ENCODE measurements around the gene HMGCLL1. TPM values are rescaled to one million over a fixed set of nuclear protein-coding genes. Genes with fewer than 3 reads are reported as not detected.

HMGCLL1 gene
- total and polyA plus RNA-seq, 8 donors, result 0.69 to 8.1 (median 1.1) TPM

DNA sequence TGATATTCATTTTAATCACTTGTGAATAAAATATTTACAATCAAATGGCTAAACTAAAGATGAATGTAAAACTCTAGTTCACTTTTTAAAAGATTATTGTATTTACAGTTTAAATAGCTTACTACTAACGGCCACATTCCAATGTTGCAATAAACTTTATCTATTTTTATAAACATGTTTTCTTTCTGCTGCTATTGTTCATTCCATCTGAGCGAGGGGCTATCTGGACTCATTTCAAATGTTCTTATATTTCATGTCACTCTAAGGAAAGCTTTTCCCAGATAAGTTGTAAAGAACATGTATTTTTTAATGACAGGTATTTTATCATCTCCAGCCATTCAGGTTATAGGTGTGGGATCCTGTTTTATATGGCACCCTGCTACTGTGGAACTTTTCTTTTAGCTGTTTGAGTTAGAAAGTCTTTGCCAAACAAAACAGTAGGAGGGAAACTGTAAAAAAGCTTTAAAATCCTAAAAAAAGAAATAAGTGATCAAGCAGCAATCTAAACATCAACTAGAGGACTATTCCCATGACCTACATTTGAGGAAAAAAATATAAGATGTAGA, 42.5 kb downstream of the HMGCLL1 start:
- Histone ChIP-seq H3K27ac (no peak overlapping the region), H3K27me3 (no peaks in the 10 kb centered on the region), H3K9me3 (no peaks in the 10 kb centered on the region), H3K4me1 (no peaks in the 10 kb centered on the region), H3K36me3 (no peaks in the 10 kb centered on the region), H3K4me3 (no peak overlapping the region)
- FAIRE-seq (no peak), DNase-seq (no peak), ATAC-seq (no peak)
- intact Hi-C loops (cut with DNase I), result no loop called here
- TF ChIP-seq, protein P1, sequence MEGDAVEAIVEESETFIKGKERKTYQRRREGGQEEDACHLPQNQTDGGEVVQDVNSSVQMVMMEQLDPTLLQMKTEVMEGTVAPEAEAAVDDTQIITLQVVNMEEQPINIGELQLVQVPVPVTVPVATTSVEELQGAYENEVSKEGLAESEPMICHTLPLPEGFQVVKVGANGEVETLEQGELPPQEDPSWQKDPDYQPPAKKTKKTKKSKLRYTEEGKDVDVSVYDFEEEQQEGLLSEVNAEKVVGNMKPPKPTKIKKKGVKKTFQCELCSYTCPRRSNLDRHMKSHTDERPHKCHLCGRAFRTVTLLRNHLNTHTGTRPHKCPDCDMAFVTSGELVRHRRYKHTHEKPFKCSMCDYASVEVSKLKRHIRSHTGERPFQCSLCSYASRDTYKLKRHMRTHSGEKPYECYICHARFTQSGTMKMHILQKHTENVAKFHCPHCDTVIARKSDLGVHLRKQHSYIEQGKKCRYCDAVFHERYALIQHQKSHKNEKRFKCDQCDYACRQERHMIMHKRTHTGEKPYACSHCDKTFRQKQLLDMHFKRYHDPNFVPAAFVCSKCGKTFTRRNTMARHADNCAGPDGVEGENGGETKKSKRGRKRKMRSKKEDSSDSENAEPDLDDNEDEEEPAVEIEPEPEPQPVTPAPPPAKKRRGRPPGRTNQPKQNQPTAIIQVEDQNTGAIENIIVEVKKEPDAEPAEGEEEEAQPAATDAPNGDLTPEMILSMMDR (IDR thresholded peaks at IDR 0.05), result no peak
- 25 to 36% methylated on average over 2 of the region's 2 CpGs for WGBS, 2 donors

DNA sequence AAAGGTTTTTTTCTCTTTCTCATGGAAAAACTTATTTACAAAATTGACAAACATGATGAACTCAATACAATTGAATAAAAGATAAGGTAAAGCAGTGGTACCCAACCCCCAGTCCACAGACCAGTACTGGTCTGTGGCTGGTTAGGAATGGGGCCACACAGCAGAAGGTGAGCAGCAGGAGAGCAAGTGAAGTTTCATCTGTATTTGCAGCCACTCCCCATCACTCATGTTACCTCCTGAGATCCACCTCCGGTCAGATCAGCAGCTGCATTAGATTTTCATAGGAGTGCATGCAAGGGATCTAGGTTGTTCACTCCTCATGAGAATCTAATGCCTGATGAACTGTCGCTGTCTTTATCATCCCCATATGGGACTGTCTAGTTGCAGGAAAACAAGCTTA, 47.5 kb downstream of the HMGCLL1 start:
- FAIRE-seq, result no peak
- H3K27me3 ChIP-seq, result peaks cover 0 to 5% (median 0%) of the 10 kb centered on the region in 4 donors
- no peaks in the 10 kb centered on the region for H3K4me1 ChIP-seq
- H3K27ac ChIP-seq, result no peak overlapping the region
- no peak overlapping the region for H3K4me3 ChIP-seq
- DNase-seq, result no peak
- H3K9me3 ChIP-seq, result no peaks in the 10 kb centered on the region
- H3K36me3 ChIP-seq, result no peaks in the 10 kb centered on the region
- no peak for ATAC-seq
- TF ChIP-seq, protein P1 (IDR thresholded peaks at IDR 0.05), result no peak
- 72 to 77% methylated on average over 2 of the region's 2 CpGs for WGBS, 2 donors
- intact Hi-C loops (cut with DNase I), result no loop called here

DNA sequence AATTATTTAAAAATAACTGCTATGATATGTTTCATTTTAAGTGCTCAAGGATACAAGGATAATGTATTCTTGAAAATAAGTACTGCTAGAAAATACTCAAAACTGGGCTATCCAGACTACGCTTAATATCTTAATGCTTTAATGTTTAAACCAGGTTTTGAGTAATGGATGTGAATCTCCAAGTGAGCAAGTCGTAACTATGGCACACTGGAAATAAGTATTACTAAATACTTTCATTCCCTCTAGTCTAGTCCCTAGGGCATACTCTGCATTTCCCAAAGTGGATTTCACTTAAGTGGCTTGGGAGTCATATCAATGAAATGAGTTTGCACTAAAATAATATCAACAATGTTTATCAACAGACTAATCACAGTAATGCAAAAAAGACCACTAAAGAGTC, 48.1 kb downstream of the HMGCLL1 start:
- Histone ChIP-seq H3K9me3 (no peaks in the 10 kb centered on the region), H3K4me1 (no peaks in the 10 kb centered on the region), H3K36me3 (no peaks in the 10 kb centered on the region), H3K27ac (no peak overlapping the region), H3K4me3 (no peak overlapping the region), H3K27me3 (peaks cover 0 to 5% (median 0%) of the 10 kb centered on the region in 4 donors)
- no peak for FAIRE-seq
- intact Hi-C loops (cut with DNase I), result no loop called here
- no peak for ATAC-seq
- WGBS, 2 donors, result 74 to 93% methylated on average over 2 of the region's 2 CpGs
- TF ChIP-seq, protein P1 (IDR thresholded peaks at IDR 0.05), result no peak
- DNase-seq, result no peak

DNA sequence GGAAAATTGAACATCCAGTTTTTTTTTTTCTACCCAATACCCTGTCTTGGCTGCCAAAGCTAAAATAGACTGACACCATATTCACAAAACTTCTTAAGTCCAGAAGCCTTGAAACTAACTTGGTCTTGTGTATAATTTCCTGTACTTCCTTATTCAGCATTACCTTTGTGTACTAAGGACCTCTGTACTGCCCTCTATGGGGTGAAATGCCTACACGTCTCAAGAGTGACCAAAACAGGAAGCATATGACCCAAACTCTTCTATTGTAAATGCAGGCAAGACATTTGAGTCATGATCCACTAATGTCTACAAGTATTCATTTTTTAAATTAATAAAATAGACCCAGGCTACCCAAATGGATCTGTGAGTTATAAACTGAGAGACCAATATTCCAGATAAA, 50.4 kb downstream of the HMGCLL1 start:
- WGBS, 2 donors, result 30 to 38% methylated on average over 1 of the region's 1 CpG
- no peaks in the 10 kb centered on the region for H3K9me3 ChIP-seq
- FAIRE-seq (no peak), ATAC-seq (peak; percentile 55 to 96 (median 72)), DNase-seq (peak in 3 of 6 donors; percentile 3 to 24 (median 19))
- no peaks in the 10 kb centered on the region for H3K4me1 ChIP-seq
- TF ChIP-seq, protein P1 (IDR thresholded peaks at IDR 0.05), result peak in 1 of 4 donors; percentile 17
- H3K27me3 ChIP-seq, result peaks cover 0 to 5% (median 0%) of the 10 kb centered on the region in 4 donors
- intact Hi-C loops (cut with DNase I), result no loop called here
- H3K4me3 ChIP-seq, result no peak overlapping the region
- H3K36me3 ChIP-seq, result no peaks in the 10 kb centered on the region
- H3K27ac ChIP-seq, result no peak overlapping the region

DNA sequence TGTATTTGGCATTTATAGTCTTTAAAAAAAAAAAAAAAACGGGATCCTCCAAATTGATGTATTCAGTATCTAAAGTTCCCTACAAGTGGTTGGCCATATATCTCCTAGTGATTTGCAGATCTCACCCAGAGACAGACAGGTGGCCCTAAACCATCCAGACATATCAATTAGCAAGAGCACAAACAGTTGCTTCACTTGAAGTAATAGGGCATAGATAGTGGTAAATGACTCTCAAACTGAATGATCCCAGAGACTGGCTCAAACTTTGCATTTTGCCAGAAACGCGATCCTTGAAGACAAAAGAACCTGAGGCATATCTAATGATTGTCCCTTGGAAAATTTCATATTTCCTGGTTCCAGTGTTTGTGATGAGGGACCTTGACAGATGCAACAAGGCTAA, 54.6 kb downstream of the HMGCLL1 start:
- TF ChIP-seq, protein P1 (IDR thresholded peaks at IDR 0.05), result no peak
- H3K4me3 ChIP-seq, result no peak overlapping the region
- H3K27ac ChIP-seq, result no peak overlapping the region
- no peaks in the 10 kb centered on the region for H3K9me3 ChIP-seq
- no peak for DNase-seq
- H3K27me3 ChIP-seq, result no peaks in the 10 kb centered on the region
- 65 to 86% methylated on average over 3 of the region's 3 CpGs for WGBS, 2 donors
- no peak for FAIRE-seq
- no peaks in the 10 kb centered on the region for H3K4me1 ChIP-seq
- H3K36me3 ChIP-seq, result no peaks in the 10 kb centered on the region
- intact Hi-C loops (cut with DNase I), result no loop called here
- no peak for ATAC-seq
